SK-N-MC (cell line): ENCODE measurements around the gene COQ5.

Source experiments
- EZH2 ChIP-seq: fragments of 200-600 bp; sonication (generic); IDR thresholded peaks from one replicate; pipeline ENCODE4 v1.6.1; 2017; ENCODE audit warnings: antibody characterized with exemption
- POLR2AphosphoS5 ChIP-seq: IDR thresholded peaks from 2 replicates; pipeline ENCODE4 v1.6.1; 2012; ENCODE audit warnings: mild to moderate bottlenecking, low read depth, low read length, borderline replicate concordance

DNA sequence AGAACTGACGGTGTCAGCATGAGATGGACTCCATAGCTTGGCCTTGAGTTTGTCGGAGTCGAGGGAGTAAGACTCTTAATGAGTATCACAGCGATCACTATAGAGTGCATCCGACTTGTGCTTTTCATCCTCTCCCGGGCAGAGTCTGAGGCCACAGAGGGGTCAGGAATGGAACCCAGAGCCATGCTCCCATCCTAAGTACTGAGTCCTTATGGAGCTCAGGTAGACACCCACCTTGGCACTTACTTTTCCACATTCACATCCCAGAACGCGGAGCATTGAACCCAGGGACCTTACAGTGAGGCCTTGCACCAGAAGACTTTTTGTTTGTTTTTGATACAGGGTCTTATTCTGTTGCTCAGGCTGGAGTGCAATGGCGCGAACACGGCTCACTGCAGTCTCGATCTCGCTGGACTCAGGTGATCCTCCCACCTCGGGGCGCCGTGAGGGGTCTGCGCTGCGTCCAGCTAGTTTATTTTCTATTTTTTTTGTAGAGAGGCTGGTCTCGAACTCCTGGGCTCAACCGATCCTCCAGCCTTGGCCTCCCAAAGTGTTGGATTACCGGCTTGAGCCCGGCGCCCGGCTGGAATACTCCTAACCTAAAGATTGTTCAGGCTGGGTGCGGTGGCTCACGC is 58.7 kb downstream of the COQ5 start:
- TF ChIP-seq POLR2AphosphoS5 (no peak), EZH2 (no peak)
